ENCODE data around the gene KIF6. TPM values are rescaled to one million over a fixed set of nuclear protein-coding genes. Genes with fewer than 3 reads are reported as not detected.

The KIF6 gene
- total RNA-seq, 1 donor from 2014 or later: not detected

GRCh38 chr6:39452306-39453145, 272.7 kb downstream of the KIF6 start:
- no peak for DNase-seq (ENCODE audit: low read depth, low spot score)

- no peak for DNase-seq (ENCODE audit: low read depth, low spot score)
These were observed 273.4 kb downstream of the KIF6 start for GRCh38 chr6:39451831-39452230.

- no peak for DNase-seq (ENCODE audit: low read depth, low spot score)
These were observed 276.2 kb downstream of the KIF6 start for GRCh38 chr6:39449022-39449421.

GRCh38 chr6:39446909-39447308, 278.3 kb downstream of the KIF6 start:
- no peak for DNase-seq (ENCODE audit: low read depth, low spot score)

- no peak for DNase-seq (ENCODE audit: low read depth, low spot score)
These were observed 279.5 kb downstream of the KIF6 start for GRCh38 chr6:39445667-39446066.

GRCh38 chr6:39444479-39445019, 280.7 kb downstream of the KIF6 start:
- DNase-seq (ENCODE audit: low read depth, low spot score): no peak

- no peak for DNase-seq (ENCODE audit: low read depth, low spot score)
These were observed 283.2 kb downstream of the KIF6 start for GRCh38 chr6:39441986-39442385.

GRCh38 chr6:39441301-39441700, 283.9 kb downstream of the KIF6 start:
- no peak for DNase-seq (ENCODE audit: low read depth, low spot score)

GRCh38 chr6:39440039-39440426, 285.2 kb downstream of the KIF6 start:
- no peak for DNase-seq (ENCODE audit: low read depth, low spot score)

GRCh38 chr6:39439342-39440038, 285.7 kb downstream of the KIF6 start:
- DNase-seq (ENCODE audit: low read depth, low spot score): no peak

- no peak for DNase-seq (ENCODE audit: low read depth, low spot score)
These were observed 291.6 kb downstream of the KIF6 start for GRCh38 chr6:39433630-39434029.

GRCh38 chr6:39432330-39433025, 292.7 kb downstream of the KIF6 start:
- no peak for DNase-seq (ENCODE audit: low read depth, low spot score)

- DNase-seq (ENCODE audit: low read depth, low spot score): no peak
These were observed 294.2 kb downstream of the KIF6 start for GRCh38 chr6:39430871-39431523.

- no peak for DNase-seq (ENCODE audit: low read depth, low spot score)
These were observed 294.8 kb downstream of the KIF6 start for GRCh38 chr6:39430446-39430845.

GRCh38 chr6:39428816-39429215, 296.4 kb downstream of the KIF6 start:
- no peak for DNase-seq (ENCODE audit: low read depth, low spot score)

GRCh38 chr6:39428152-39428551, 297.1 kb downstream of the KIF6 start:
- DNase-seq (ENCODE audit: low read depth, low spot score): no peak

GRCh38 chr6:39426073-39426456, 299.1 kb downstream of the KIF6 start:
- DNase-seq (ENCODE audit: low read depth, low spot score): peak; percentile 92

- no peak for DNase-seq (ENCODE audit: low read depth, low spot score)
These were observed 299.7 kb downstream of the KIF6 start for GRCh38 chr6:39425346-39426072.

GRCh38 chr6:39424831-39425230, 300.4 kb downstream of the KIF6 start:
- no peak for DNase-seq (ENCODE audit: low read depth, low spot score)

GRCh38 chr6:39422238-39422637, 303.0 kb downstream of the KIF6 start:
- DNase-seq (ENCODE audit: low read depth, low spot score): no peak

Measured in pulmonary artery endothelial cell (primary cell).